OCI-LY3 (cell line): ENCODE measurements around the gene CDK19.

ENCODE experiments used
- H2AFZ ChIP-seq: fragments of 200-600, 300-600 bp; shearing (Covaris generic); 2 replicates; pipeline ENCODE4 v1.6.0; 2014; ENCODE audit warnings: antibody characterized with exemption, low read depth, low read length
- H3K27ac ChIP-seq: fragments of 200-600, 300-600 bp; sonication (generic); 2 replicates; pipeline ENCODE4 v1.5.1; 2014; ENCODE audit warnings: mild to moderate bottlenecking, low read length, moderate library complexity, mixed read lengths
- H3K27me3 ChIP-seq: fragments of 200-600, 300-600 bp; sonication (generic); 2 replicates; pipeline ENCODE4 v1.6.1; 2014; ENCODE audit warnings: low read depth, low read length, mixed read lengths
- H3K36me3 ChIP-seq: fragments of 200-600, 300-600 bp; sonication (generic); replicated peaks from 2 replicates; pipeline ENCODE3; 2014; ENCODE audit warnings: low read depth, low read length, mixed read lengths
- H3K4me1 ChIP-seq: fragments of 300-600, 200-600 bp; sonication (generic); 2 replicates; pipeline ENCODE4 v1.6.1; 2014; ENCODE audit warnings: low read length, mixed read lengths
- H3K4me2 ChIP-seq: fragments of 200-600, 300-600 bp; sonication (generic); 2 replicates; pipeline ENCODE4 v1.6.1; 2014; ENCODE audit warnings: low read length, mixed read lengths
- H3K4me3 ChIP-seq: fragments of 300-600, 200-600 bp; sonication (generic); 2 replicates; pipeline ENCODE4 v1.5.1; 2014; ENCODE audit warnings: antibody characterized with exemption, mild to moderate bottlenecking, low read length, moderate library complexity
- H3K79me2 ChIP-seq: fragments of 300-600, 200-600 bp; shearing (Covaris generic); 2 replicates; pipeline ENCODE4 v1.6.1; 2014; ENCODE audit warnings: mild to moderate bottlenecking, low read length, mixed read lengths
- H3K9ac ChIP-seq: fragments of 300-600, 200-600 bp; shearing (Covaris generic); 2 replicates; pipeline ENCODE4 v1.6.0; 2014; ENCODE audit warnings: mild to moderate bottlenecking, low read length, moderate library complexity
- H3K9me3 ChIP-seq: fragments of 200-600, 300-600 bp; shearing (Covaris generic); 2 replicates; pipeline ENCODE4 v1.6.1; 2014; ENCODE audit warnings: low read length, mixed read lengths; ENCODE audit not compliant: insufficient read depth
- H4K20me1 ChIP-seq: fragments of 200-600, 300-600 bp; sonication (generic); 2 replicates; pipeline ENCODE4 v1.6.1; 2016; ENCODE audit warnings: low read length, mixed read lengths; ENCODE audit not compliant: insufficient read depth
- CTCF ChIP-seq: fragments of 200-600, 300-600 bp; sonication (generic); IDR thresholded peaks from 2 replicates; pipeline ENCODE4 v1.5.1; 2014; ENCODE audit warnings: antibody characterized with exemption, low read length, low read depth
- EZH2phosphoT487 ChIP-seq: fragments of 200-600 bp; shearing (Covaris generic); IDR thresholded peaks from 2 replicates; pipeline ENCODE4 v1.6.1; 2018; ENCODE audit warnings: antibody characterized with exemption, mixed run types, low read depth

Gene CDK19

DNA sequence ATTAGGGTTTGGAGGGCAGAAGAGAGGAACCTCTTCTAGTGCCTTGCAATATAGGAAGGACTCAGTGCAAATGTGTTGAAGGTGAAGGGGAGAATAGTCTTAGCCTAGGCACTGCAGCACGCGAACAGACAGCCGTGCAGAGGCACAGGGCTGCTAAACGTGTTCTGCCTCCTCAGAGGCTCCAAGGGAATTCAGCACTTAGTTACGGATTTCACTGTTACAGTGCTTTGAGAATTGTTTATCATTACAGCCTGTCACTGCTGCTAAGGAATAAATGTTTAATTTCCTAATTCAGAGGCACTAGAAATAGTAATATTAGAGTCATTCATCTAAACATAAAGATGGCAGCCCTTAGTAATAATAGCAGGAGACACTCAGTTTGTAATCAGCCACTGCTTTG, 222.5 kb downstream of the CDK19 start:
- Histone ChIP-seq H3K9me3 (no peaks in the 10 kb centered on the region), H2AFZ (no peak overlapping the region), H3K79me2 (no peaks in the 10 kb centered on the region), H3K27ac (no peak overlapping the region), H3K9ac (no peak overlapping the region), H3K4me1 (peaks cover 30% of the 10 kb centered on the region), H3K27me3 (no peaks in the 10 kb centered on the region), H3K4me2 (no peak overlapping the region), H4K20me1 (no peaks in the 10 kb centered on the region), H3K36me3 (no peaks in the 10 kb centered on the region), H3K4me3 (no peak overlapping the region)
- no peak for TF ChIP-seq CTCF
- TF ChIP-seq EZH2phosphoT487 = no peak

DNA sequence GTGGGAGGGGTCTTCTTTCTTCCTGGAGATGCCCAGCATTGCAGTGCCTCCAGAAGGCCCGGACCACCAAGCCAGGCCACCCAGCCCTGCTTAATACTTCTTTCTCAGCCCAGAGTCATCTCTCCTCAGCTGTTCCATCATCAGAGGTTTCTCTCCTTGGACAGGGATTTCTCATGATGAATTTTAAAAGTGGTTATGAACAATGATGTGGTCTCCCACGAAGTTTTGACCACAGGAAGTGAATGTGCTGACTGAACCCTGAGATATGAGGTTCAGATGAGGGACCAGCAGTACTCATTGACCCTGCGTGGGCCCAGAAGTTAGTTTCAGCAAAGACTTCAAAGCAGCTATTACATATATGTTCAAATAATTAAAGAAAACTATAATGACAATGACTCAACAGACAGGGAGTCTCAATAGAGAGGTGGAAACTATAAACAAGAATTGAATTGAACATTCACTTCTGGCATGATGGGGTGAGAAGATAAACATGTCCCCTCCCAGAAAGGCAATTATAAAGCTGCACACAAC, 224.4 kb downstream of the CDK19 start:
- Histone ChIP-seq H3K4me3 (no peak overlapping the region), H3K36me3 (no peaks in the 10 kb centered on the region), H3K27ac (peak overlapping the region; percentile 82), H4K20me1 (no peaks in the 10 kb centered on the region), H3K9me3 (no peaks in the 10 kb centered on the region), H3K9ac (no peak overlapping the region), H3K4me2 (no peak overlapping the region), H3K27me3 (no peaks in the 10 kb centered on the region), H3K79me2 (no peaks in the 10 kb centered on the region), H3K4me1 (peaks cover 41% of the 10 kb centered on the region), H2AFZ (peak overlapping the region; percentile 20)
- no peak for TF ChIP-seq CTCF
- TF ChIP-seq EZH2phosphoT487 = no peak

DNA sequence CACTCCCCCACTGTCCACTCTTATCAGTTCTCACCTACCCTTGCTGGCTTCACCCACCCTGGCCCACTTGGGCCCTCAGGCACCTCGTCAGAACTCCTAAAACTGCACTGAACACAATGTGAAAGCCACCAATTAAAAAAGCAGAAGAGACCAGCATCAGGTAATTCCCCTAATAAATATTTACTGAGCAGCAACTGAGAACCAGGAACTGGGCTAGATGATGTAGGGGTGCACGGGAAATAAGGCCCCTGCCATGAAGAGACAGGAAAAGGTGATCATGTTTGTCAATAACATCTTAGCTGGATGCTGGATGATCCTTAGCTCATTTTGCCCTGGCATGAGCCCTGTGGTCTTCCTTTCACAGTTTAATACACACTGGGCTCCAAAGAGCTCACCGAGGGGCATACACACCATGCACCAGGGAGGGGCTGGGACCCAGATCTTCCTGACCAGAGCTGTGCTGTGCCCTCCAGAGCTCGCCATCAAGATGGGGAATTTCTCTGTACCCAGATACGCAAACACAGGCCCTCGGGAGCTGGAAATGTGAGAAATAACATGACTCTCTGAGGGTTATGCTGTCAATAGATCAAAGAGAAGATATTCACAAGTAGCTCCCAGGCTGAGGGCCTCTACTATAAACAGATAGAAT, 225.3 kb downstream of the CDK19 start:
- H4K20me1 ChIP-seq = no peaks in the 10 kb centered on the region
- TF ChIP-seq EZH2phosphoT487 (no peak), CTCF (no peak)
- peak overlapping the region; percentile 61 for H3K9ac ChIP-seq
- H2AFZ ChIP-seq = peak overlapping the region; percentile 20; the same call in 1 of the 2 replicates
- peak overlapping the region; percentile 82 for H3K27ac ChIP-seq
- H3K36me3 ChIP-seq = no peaks in the 10 kb centered on the region
- no peaks in the 10 kb centered on the region for H3K27me3 ChIP-seq
- no peaks in the 10 kb centered on the region for H3K79me2 ChIP-seq
- H3K9me3 ChIP-seq = no peaks in the 10 kb centered on the region
- peaks cover 41% of the 10 kb centered on the region for H3K4me1 ChIP-seq
- H3K4me2 ChIP-seq = peak overlapping the region; percentile 64
- H3K4me3 ChIP-seq = peak overlapping the region; percentile 20

DNA sequence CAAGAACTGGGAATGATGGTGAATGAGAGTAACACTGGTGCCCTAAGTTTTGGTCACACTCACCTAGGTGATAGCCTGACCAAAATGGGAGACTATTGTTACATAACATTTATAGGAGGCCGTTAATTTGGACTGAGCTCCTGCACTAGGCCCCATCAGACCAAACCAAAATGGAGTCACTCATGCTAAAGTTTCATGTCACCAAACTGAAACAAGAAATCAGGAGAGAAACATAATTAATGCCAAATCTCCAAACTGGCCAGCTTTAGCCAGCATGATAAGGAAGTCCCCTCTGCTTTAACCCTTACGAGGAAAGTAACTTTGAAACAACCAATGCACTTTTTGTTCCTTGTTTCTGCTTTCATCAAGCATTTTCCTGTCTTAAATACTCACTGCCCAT, 227.9 kb downstream of the CDK19 start:
- H3K4me3 ChIP-seq = no peak overlapping the region
- no peak overlapping the region; the same call in 1 of the 2 replicates for H3K9ac ChIP-seq
- H3K27ac ChIP-seq = peak overlapping the region; percentile 66
- H3K4me2 ChIP-seq = peak overlapping the region; percentile 36
- H3K36me3 ChIP-seq = no peaks in the 10 kb centered on the region
- H3K79me2 ChIP-seq = no peaks in the 10 kb centered on the region
- H2AFZ ChIP-seq = peak overlapping the region; percentile 60; the same call in 1 of the 2 replicates
- H3K27me3 ChIP-seq = no peaks in the 10 kb centered on the region
- TF ChIP-seq CTCF = no peak
- TF ChIP-seq EZH2phosphoT487 = no peak
- H4K20me1 ChIP-seq = no peaks in the 10 kb centered on the region
- no peaks in the 10 kb centered on the region for H3K9me3 ChIP-seq
- H3K4me1 ChIP-seq = peaks cover 41% of the 10 kb centered on the region
